ENCODE measurements around the gene MAP1LC3A. TPM values are rescaled to one million over a fixed set of nuclear protein-coding genes. Genes with fewer than 3 reads are reported as not detected.

The MAP1LC3A gene
- total RNA-seq, 2 experiments from 2014 or later, result 1.8 to 2.2 TPM

- ChIA-PET CTCF (no interaction called here), POLR2A (no interaction called here)
These were observed 32.7 kb upstream of the MAP1LC3A start for GRCh38 chr20:34525709-34526416.

GRCh38 chr20:34526466-34526865 is 32.1 kb upstream of the MAP1LC3A start:
- POLR2A ChIA-PET, result no interaction called here
- CTCF ChIA-PET, result interaction anchor here (0.5 kb wide), 1 partner anchor 357 kb away, joined by 3 read pairs; no protein-coding TSS in a partner anchor

GRCh38 chr20:34527016-34527415 is 31.5 kb upstream of the MAP1LC3A start:
- ChIA-PET POLR2A (no interaction called here), CTCF (interaction anchor here (0.5 kb wide), 1 partner anchor 357 kb away, joined by 3 read pairs; no protein-coding TSS in a partner anchor)

- ChIA-PET POLR2A (no interaction called here), CTCF (interaction anchor here (1.0 kb wide), 1 partner anchor 30 kb away, joined by 3 read pairs; the partner anchor contains the start of gene MAP1LC3A)
These were observed 29.6 kb upstream of the MAP1LC3A start for GRCh38 chr20:34528921-34529297.

- ChIA-PET POLR2A (no interaction called here), CTCF (interaction anchor here (1.0 to 2.9 kb wide), 2 partner anchors 29 to 218 kb away, joined by 3 to 11 read pairs; partner anchors contain the start of gene MAP1LC3A)
These were observed 28.8 kb upstream of the MAP1LC3A start for GRCh38 chr20:34529742-34530141.

GRCh38 chr20:34530342-34530741 is 28.2 kb upstream of the MAP1LC3A start:
- CTCF ChIA-PET, result interaction anchor here (1.0 to 2.9 kb wide), 3 partner anchors 10 to 218 kb away, joined by 3 to 11 read pairs (median 5); partner anchors contain the start of gene MAP1LC3A
- POLR2A ChIA-PET, result no interaction called here

GRCh38 chr20:34531608-34532265 is 26.8 kb upstream of the MAP1LC3A start:
- CTCF ChIA-PET, result interaction anchor here (1.8 to 2.9 kb wide), 2 partner anchors 27 to 220 kb away, joined by 5 to 11 read pairs; partner anchors contain the start of gene MAP1LC3A
- POLR2A ChIA-PET, result no interaction called here

GRCh38 chr20:34532320-34532719 is 26.2 kb upstream of the MAP1LC3A start:
- POLR2A ChIA-PET, result no interaction called here
- CTCF ChIA-PET, result interaction anchor here (1.8 to 2.9 kb wide), 2 partner anchors 26 to 220 kb away, joined by 5 to 11 read pairs; partner anchors contain the start of gene MAP1LC3A

- POLR2A ChIA-PET, result no interaction called here
- CTCF ChIA-PET, result interaction anchor here (2.9 kb wide), 1 partner anchor 221 kb away, joined by 11 read pairs; no protein-coding TSS in a partner anchor
These were observed 25.8 kb upstream of the MAP1LC3A start for GRCh38 chr20:34532756-34533155.

- ChIA-PET CTCF (no interaction called here), POLR2A (no interaction called here)
These were observed 23.9 kb upstream of the MAP1LC3A start for GRCh38 chr20:34534391-34535165.

- POLR2A ChIA-PET, result no interaction called here
- CTCF ChIA-PET, result no interaction called here
These were observed 23.1 kb upstream of the MAP1LC3A start for GRCh38 chr20:34535301-34535840.

GRCh38 chr20:34535857-34536256 is 22.7 kb upstream of the MAP1LC3A start:
- CTCF ChIA-PET, result interaction anchor here (0.6 to 1.2 kb wide), 4 partner anchors 12 to 249 kb away, joined by 3 to 4 read pairs (median 4); no protein-coding TSS in a partner anchor
- POLR2A ChIA-PET, result no interaction called here

- ChIA-PET CTCF (interaction anchor here (0.7 to 1.5 kb wide), 8 partner anchors 13 to 229 kb away, joined by 3 to 5 read pairs (median 4); no protein-coding TSS in a partner anchor), POLR2A (no interaction called here)
These were observed 21.6 kb upstream of the MAP1LC3A start for GRCh38 chr20:34536798-34537394.

- POLR2A ChIA-PET, result interaction anchor here (0.7 kb wide), 1 partner anchor 10 kb away, joined by 6 read pairs; no protein-coding TSS in a partner anchor
- CTCF ChIA-PET, result interaction anchor here (0.7 to 2.9 kb wide), 10 partner anchors 10 to 228 kb away, joined by 3 to 13 read pairs (median 3); partner anchors contain the start of gene TP53INP2
These were observed 20.9 kb upstream of the MAP1LC3A start for GRCh38 chr20:34537651-34538050.

GRCh38 chr20:34538671-34539123 is 19.8 kb upstream of the MAP1LC3A start:
- POLR2A ChIA-PET, result no interaction called here
- CTCF ChIA-PET, result interaction anchor here (0.7 to 2.9 kb wide), 8 partner anchors 9 to 231 kb away, joined by 3 to 13 read pairs (median 4); partner anchors contain the start of gene TP53INP2

GRCh38 chr20:34539756-34540155 is 18.8 kb upstream of the MAP1LC3A start:
- CTCF ChIA-PET, result interaction anchor here (0.5 to 2.9 kb wide), 7 partner anchors 36 to 326 kb away, joined by 3 to 13 read pairs (median 3); no protein-coding TSS in a partner anchor
- POLR2A ChIA-PET, result no interaction called here

GRCh38 chr20:34540596-34541263 is 17.8 kb upstream of the MAP1LC3A start:
- CTCF ChIA-PET, result interaction anchor here (0.7 to 1.1 kb wide), 4 partner anchors 10 to 229 kb away, joined by 3 to 4 read pairs (median 3); no protein-coding TSS in a partner anchor
- POLR2A ChIA-PET, result interaction anchor here (1.2 kb wide), 1 partner anchor 17 kb away, joined by 3 read pairs; no protein-coding TSS in a partner anchor
